CD14-positive monocyte (primary cell): ENCODE results near the gene ENKUR. TPM values are rescaled to one million over a fixed set of nuclear protein-coding genes. Genes with fewer than 3 reads are reported as not detected.

Experiments used
- DNase-seq, 3 donors: peaks; one replicate each; pipeline ENCODE4 v3.0.0-alpha.2; 2011 to 2022
- H2AFZ ChIP-seq: 2 replicates; pipeline ENCODE4 v1.6.0; 2012; ENCODE audit warnings: mild to moderate bottlenecking, low read depth, low read length, inconsistent platforms; ENCODE audit not compliant: insufficient read depth, poor library complexity, severe bottlenecking
- H3K27ac ChIP-seq, 2 donors: 1 replicate in 1 of 2; 2 replicates in 1 of 2; pipeline ENCODE4 v1.5.1; 2012 to 2013; ENCODE audit warnings: low read length in 2 of 2, control low read depth in 1 of 2, inconsistent platforms in 1 of 2, low read depth in 1 of 2, mild to moderate bottlenecking in 1 of 2
- H3K27me3 ChIP-seq, 2 donors: one replicate each; pipeline versions ENCODE4 v1.6.0 to v1.6.1; 2011 to 2013; ENCODE audit warnings: low read length in 2 of 2; ENCODE audit not compliant: control insufficient read depth in 2 of 2, insufficient read depth in 2 of 2
- H3K36me3 ChIP-seq, 2 donors: replicated peaks in 1 of 2; 1 replicate in 1 of 2; 2 replicates in 1 of 2; pipeline versions ENCODE4 v1.5.1 to v1.6.1; 2012 to 2013; ENCODE audit warnings: low read length in 2 of 2, control low read depth in 1 of 2, inconsistent platforms in 1 of 2, mild to moderate bottlenecking in 1 of 2; ENCODE audit not compliant: insufficient read depth in 2 of 2, control insufficient read depth in 1 of 2
- H3K4me1 ChIP-seq, 2 donors: 1 replicate in 1 of 2; 2 replicates in 1 of 2; pipeline versions ENCODE4 v1.5.1 to v1.6.1; 2012 to 2013; ENCODE audit warnings: low read length in 2 of 2, control low read depth in 1 of 2, inconsistent platforms in 1 of 2, mild to moderate bottlenecking in 1 of 2, moderate library complexity in 1 of 2; ENCODE audit not compliant: insufficient read depth in 2 of 2, control insufficient read depth in 1 of 2
- H3K4me2 ChIP-seq: replicated peaks from 2 replicates; pipeline ENCODE3; 2012; ENCODE audit warnings: low read length, moderate library complexity, mild to moderate bottlenecking; ENCODE audit not compliant: poor library complexity, severe bottlenecking; ENCODE audit errors: extremely low read depth
- H3K4me3 ChIP-seq, 3 experiments: fragments of 200-600 bp in 1 of 3; sonication (generic) in 1 of 3; replicated peaks in 1 of 3; 1 replicate in 2 of 3; 2 replicates in 1 of 3; pipeline ENCODE4 v1.5.1; 2011 to 2013; ENCODE audit warnings: low read length in 3 of 3, mild to moderate bottlenecking in 3 of 3, control low read depth in 2 of 3, low read depth in 2 of 3, inconsistent platforms in 1 of 3, moderate library complexity in 1 of 3
- H3K79me2 ChIP-seq: 2 replicates; pipeline ENCODE4 v1.6.0; 2012; ENCODE audit warnings: mild to moderate bottlenecking, control low read depth, inconsistent platforms, low read length, moderate library complexity; ENCODE audit not compliant: insufficient read depth
- H3K9ac ChIP-seq: 2 replicates; pipeline ENCODE4 v1.6.0; 2017; ENCODE audit warnings: low read length, mild to moderate bottlenecking; ENCODE audit not compliant: insufficient read depth, poor library complexity, severe bottlenecking
- H3K9me3 ChIP-seq, 2 donors: replicated peaks in 1 of 2; 1 replicate in 1 of 2; 2 replicates in 1 of 2; pipeline versions ENCODE4 v1.5.1 to v1.6.1; 2012 to 2013; ENCODE audit warnings: low read length in 2 of 2, control low read depth in 1 of 2; ENCODE audit not compliant: control insufficient read depth in 1 of 2, insufficient read depth in 1 of 2
- H4K20me1 ChIP-seq: 2 replicates; pipeline ENCODE4 v1.6.0; 2012; ENCODE audit warnings: mild to moderate bottlenecking, low read length, control low read depth, moderate library complexity; ENCODE audit not compliant: insufficient read depth
- H3K27ac Mint-ChIP-seq, 7 donors: one replicate each; pipeline ENCODE4 v1.8.0; 2020; ENCODE audit warnings: mild to moderate bottlenecking in 7 of 7, mixed read lengths in 7 of 7, moderate library complexity in 6 of 7, inconsistent platforms in 2 of 7
- H3K27me3 Mint-ChIP-seq, 3 donors: one replicate each; pipeline ENCODE4 v1.8.0; 2021 to 2022; ENCODE audit warnings: low read depth in 3 of 3, mild to moderate bottlenecking in 3 of 3, mixed read lengths in 3 of 3, moderate library complexity in 3 of 3, inconsistent platforms in 1 of 3
- H3K36me3 Mint-ChIP-seq, 2 donors: one replicate each; pipeline ENCODE4 v1.8.0; 2020; ENCODE audit warnings: mixed read lengths in 2 of 2, inconsistent platforms in 1 of 2, mild to moderate bottlenecking in 1 of 2
- H3K4me1 Mint-ChIP-seq: one replicate; pipeline ENCODE4 v1.8.0; 2020; ENCODE audit warnings: mild to moderate bottlenecking, mixed read lengths
- H3K4me3 Mint-ChIP-seq, 2 donors: one replicate each; pipeline ENCODE4 v1.8.0; 2020; ENCODE audit warnings: mild to moderate bottlenecking in 2 of 2, mixed read lengths in 2 of 2, moderate library complexity in 1 of 2
- H3K9me3 Mint-ChIP-seq, 7 donors: one replicate each; pipeline ENCODE4 v1.8.0; 2020 to 2022; ENCODE audit warnings: mixed read lengths in 7 of 7, mild to moderate bottlenecking in 6 of 7, moderate library complexity in 6 of 7, inconsistent platforms in 2 of 7
- WGBS: methylation state at CpG from one replicate; pipeline ENCODE4 v1.1.5; 2013; ENCODE audit warnings: missing lambda C conversion rate; ENCODE audit not compliant: insufficient coverage; 5-methylcytosine and 5-hydroxymethylcytosine counted together
- intact Hi-C, 2 donors: fragments of 100-400 bp; cut with micrococcal nuclease; formaldehyde crosslinking; loops; one replicate each; pipeline versions ENCODE4 v1.15.0 to v1.15.1; 2023
- polyA plus RNA-seq, 3 donors: library from polyadenylated mRNA; depleted of rRNA in 1 of 3; unstranded in 2 of 3; stranded (reverse) in 1 of 3; fragments of 300-500 nt in 2 of 3; fragments of >200 nt in 1 of 3; fragmentation: Illumina TruSeq in 2 of 3; gene quantifications; 1 replicate in 2 of 3; 2 replicates in 1 of 3; pipeline ENCODE4 v1.2.3, GENCODE V29; 2012 to 2021
- TF ChIP-seq, protein P1 (sequence below): fragments of 200-600 bp; IDR thresholded peaks from one replicate; pipeline ENCODE4 v1.8.0; 2022; ENCODE audit warnings: antibody characterized with exemption, mild to moderate bottlenecking

ENKUR gene
- polyA plus RNA-seq, 3 donors, result 0.16 TPM; not detected in 2

DNA sequence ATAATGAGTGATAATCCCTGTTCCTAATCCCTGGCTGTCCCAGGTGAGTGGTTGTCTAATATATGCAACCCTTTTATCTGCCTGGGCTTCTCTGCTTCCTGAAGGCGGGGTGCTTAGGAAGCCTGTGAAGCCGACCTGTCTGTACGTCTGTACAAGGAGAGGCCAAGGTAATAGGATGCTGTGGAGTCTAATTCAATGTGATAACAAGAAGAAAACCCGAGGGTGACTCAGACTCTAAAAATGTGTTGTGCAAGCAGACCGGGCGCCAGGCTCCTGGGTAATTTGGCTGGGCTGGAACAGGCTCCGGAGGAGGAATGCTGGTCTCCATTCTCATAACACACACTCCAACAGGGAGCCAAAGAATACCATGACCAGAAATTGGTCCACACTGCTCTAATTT lies 44.0 kb upstream of the ENKUR start:
- H3K4me2 ChIP-seq, result no peak overlapping the region
- WGBS, result 93% methylated on average over 4 of the region's 7 CpGs
- no peak overlapping the region for H3K27ac Mint-ChIP-seq

DNA sequence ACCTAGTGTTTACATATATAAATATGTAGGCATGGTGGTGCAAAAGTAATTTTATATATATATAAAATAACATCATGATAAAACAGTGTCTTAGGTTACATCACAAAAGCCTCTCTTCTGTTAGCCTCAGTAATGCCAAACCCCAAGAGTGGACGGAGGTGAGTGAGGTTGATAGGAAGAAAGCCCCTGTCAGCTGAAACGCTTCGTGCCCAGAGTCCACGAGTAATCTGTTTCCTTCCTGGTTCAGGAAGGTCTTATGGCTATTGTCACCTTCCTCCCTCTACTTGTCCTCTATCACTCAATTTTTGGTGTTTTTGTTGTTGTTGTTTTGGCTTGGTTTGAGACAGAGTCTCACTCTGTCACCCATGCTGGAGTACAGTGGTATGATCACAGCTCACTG lies 41.9 kb upstream of the ENKUR start:
- WGBS, result no CpG with 5 or more reads among the region's 4 CpGs
- Histone ChIP-seq H3K27ac (no peak overlapping the region), H3K9me3 (no peaks in the 10 kb centered on the region), H3K27me3 (no peaks in the 10 kb centered on the region), H3K36me3 (no peaks in the 10 kb centered on the region), H3K9ac (no peak overlapping the region), H3K79me2 (no peaks in the 10 kb centered on the region), H3K4me1 (no peaks in the 10 kb centered on the region), H4K20me1 (no peaks in the 10 kb centered on the region), H2AFZ (no peak overlapping the region), H3K4me3 (no peak overlapping the region), H3K4me2 (no peak overlapping the region)
- DNase-seq, result no peak
- intact Hi-C loops, result no loop called here
- H3K4me1 Mint-ChIP-seq, result peaks cover 4% of the 10 kb centered on the region
- H3K4me3 Mint-ChIP-seq, result no peak overlapping the region
- H3K9me3 Mint-ChIP-seq, result no peaks in the 10 kb centered on the region
- H3K27me3 Mint-ChIP-seq, result peaks cover 5 to 10% (median 6%) of the 10 kb centered on the region in 3 donors
- TF ChIP-seq, protein P1, sequence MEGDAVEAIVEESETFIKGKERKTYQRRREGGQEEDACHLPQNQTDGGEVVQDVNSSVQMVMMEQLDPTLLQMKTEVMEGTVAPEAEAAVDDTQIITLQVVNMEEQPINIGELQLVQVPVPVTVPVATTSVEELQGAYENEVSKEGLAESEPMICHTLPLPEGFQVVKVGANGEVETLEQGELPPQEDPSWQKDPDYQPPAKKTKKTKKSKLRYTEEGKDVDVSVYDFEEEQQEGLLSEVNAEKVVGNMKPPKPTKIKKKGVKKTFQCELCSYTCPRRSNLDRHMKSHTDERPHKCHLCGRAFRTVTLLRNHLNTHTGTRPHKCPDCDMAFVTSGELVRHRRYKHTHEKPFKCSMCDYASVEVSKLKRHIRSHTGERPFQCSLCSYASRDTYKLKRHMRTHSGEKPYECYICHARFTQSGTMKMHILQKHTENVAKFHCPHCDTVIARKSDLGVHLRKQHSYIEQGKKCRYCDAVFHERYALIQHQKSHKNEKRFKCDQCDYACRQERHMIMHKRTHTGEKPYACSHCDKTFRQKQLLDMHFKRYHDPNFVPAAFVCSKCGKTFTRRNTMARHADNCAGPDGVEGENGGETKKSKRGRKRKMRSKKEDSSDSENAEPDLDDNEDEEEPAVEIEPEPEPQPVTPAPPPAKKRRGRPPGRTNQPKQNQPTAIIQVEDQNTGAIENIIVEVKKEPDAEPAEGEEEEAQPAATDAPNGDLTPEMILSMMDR, result no peak
- H3K36me3 Mint-ChIP-seq, result no peaks in the 10 kb centered on the region
- H3K27ac Mint-ChIP-seq, result no peak overlapping the region

More for the DNA sequence above, 44.0 kb upstream of the ENKUR start:
- H2AFZ ChIP-seq, result no peak overlapping the region
- H3K4me3 ChIP-seq, result no peak overlapping the region
- no peaks in the 10 kb centered on the region for H3K27me3 ChIP-seq
- H3K9me3 ChIP-seq, result no peaks in the 10 kb centered on the region
- Mint-ChIP-seq H3K36me3 (no peaks in the 10 kb centered on the region), H3K27me3 (peaks cover 5 to 10% (median 6%) of the 10 kb centered on the region in 3 donors), H3K9me3 (peaks cover 0 to 3% (median 1%) of the 10 kb centered on the region in 7 donors), H3K4me1 (peaks cover 4% of the 10 kb centered on the region), H3K4me3 (no peak overlapping the region)
- H3K4me1 ChIP-seq, result no peaks in the 10 kb centered on the region
- no peak overlapping the region for H3K27ac ChIP-seq
- intact Hi-C loops, result no loop called here
- no peak overlapping the region for H3K9ac ChIP-seq
- no peak for DNase-seq
- H3K79me2 ChIP-seq, result no peaks in the 10 kb centered on the region
- H3K36me3 ChIP-seq, result no peaks in the 10 kb centered on the region
- no peaks in the 10 kb centered on the region for H4K20me1 ChIP-seq
- TF ChIP-seq, protein P1, result no peak
